OCI-LY7 (cell line): ENCODE data around the gene ERCC8.

Experiments used
- CTCF ChIP-seq: fragments of 200-600 bp; sonication (generic); conservative IDR thresholded peaks from 2 replicates; pipeline ENCODE4 v1.5.1; 2014; ENCODE audit warnings: mild to moderate bottlenecking, antibody characterized with exemption, low read length, moderate library complexity, mixed read lengths
- EZH2phosphoT487 ChIP-seq: fragments of 200-600 bp; sonication (generic); IDR thresholded peaks from 2 replicates; pipeline ENCODE4 v1.6.1; 2018; ENCODE audit warnings: low read depth, borderline replicate concordance, mild to moderate bottlenecking, mixed run types, antibody characterized with exemption, low read length, moderate library complexity, mixed read lengths

GRCh38 chr5:60852940-60853339, 91.9 kb downstream of the ERCC8 start:
- TF ChIP-seq EZH2phosphoT487 (no peak), CTCF (no peak)
